Measurements from ENCODE around the gene SLC39A6. TPM values are rescaled to one million over a fixed set of nuclear protein-coding genes. Genes with fewer than 3 reads are reported as not detected.

The SLC39A6 gene
- 30.6 and 41.7 TPM in 2 replicates for total RNA-seq (2016; rRNA removed; fragmentation: Illumina TruSeq; extraction: Trizol)
- 4.5 and 4.8 TPM in 2 replicates for total RNA-seq (2016; cell fraction: cytosol; rRNA removed; fragmentation: Illumina TruSeq; extraction: Trizol; ENCODE audit: low read depth)
- total RNA-seq (2016; cell fraction: insoluble cytoplasmic fraction; rRNA removed; fragmentation: Illumina TruSeq; extraction: Trizol) = 30.1 and 41.9 TPM in 2 replicates
- total RNA-seq (2016; cell fraction: membrane; rRNA removed; fragmentation: Illumina TruSeq; extraction: Trizol) = 15.0 and 16.1 TPM in 2 replicates
- total RNA-seq (2016; cell fraction: nucleus; rRNA removed; fragmentation: Illumina TruSeq; extraction: Trizol) = 43.0 and 47.6 TPM in 2 replicates
- 53.5 and 59.2 TPM in 2 replicates for polyA plus RNA-seq (2011; rRNA removed)
- 39.3 and 51.6 TPM in 2 replicates for polyA plus RNA-seq (2011; cell fraction: cytosol; rRNA removed)
- 21.3 and 24.4 TPM in 2 replicates for polyA plus RNA-seq (2011; cell fraction: nucleus; rRNA removed)
- 27.8 and 30.5 TPM in 2 replicates for polyA plus RNA-seq (2012)
- 2.1 and 2.7 TPM in 2 replicates for polyA plus RNA-seq (2016; cell fraction: cytosol; fragmentation: Illumina TruSeq; extraction: Trizol; ENCODE audit: low read depth)
- polyA plus RNA-seq (2016; cell fraction: insoluble cytoplasmic fraction; fragmentation: Illumina TruSeq; extraction: Trizol; ENCODE audit: low read depth) = 21.0 and 25.3 TPM in 2 replicates
- 6.7 and 7.1 TPM in 2 replicates for polyA plus RNA-seq (2016; cell fraction: membrane; fragmentation: Illumina TruSeq; extraction: Trizol; ENCODE audit: low read depth)
- polyA plus RNA-seq (2016; cell fraction: nucleus; fragmentation: Illumina TruSeq; extraction: Trizol; ENCODE audit: insufficient read depth, low read depth) = 40.3 and 40.6 TPM in 2 replicates
- 47.6 and 205 TPM in 2 replicates for polyA minus RNA-seq (2011; rRNA and poly(A)+ RNA removed; ENCODE audit: low replicate concordance)
- 21.0 and 24.8 TPM in 2 replicates for polyA minus RNA-seq (2011; cell fraction: cytosol; rRNA and poly(A)+ RNA removed)
- 22.9 and 37.0 TPM in 2 replicates for polyA minus RNA-seq (2011; cell fraction: nucleus; rRNA and poly(A)+ RNA removed)
- Bru-seq, nascent RNA = percentile 73 among the genes with signal in this experiment
- BruChase-seq, experiment 1, labeled RNA remaining after a 6-hour chase = percentile 87 among the genes with signal in this experiment
- percentile 79 among the genes with signal in this experiment for BruChase-seq, experiment 2, labeled RNA remaining after a 2-hour chase
- long read RNA-seq, experiment 1, transcript SLC39A6-201 (10 exons, 3,543 nt) = major isoform, 14 of 31 reads
- long read RNA-seq, experiment 1, partial matches to known transcripts = 14 of 31 reads
- long read RNA-seq, experiment 1, other reads (novel, unspliced or antisense) = 1 of 31 reads
- long read RNA-seq, experiment 2, transcript SLC39A6-201 (10 exons, 3,543 nt) = major isoform, 8 of 60 reads
- long read RNA-seq, experiment 2, partial matches to known transcripts = 7 of 60 reads
- long read RNA-seq, experiment 2, other reads (novel, unspliced or antisense) = 45 of 60 reads

GRCh38 chr18:36129300-36130038, at the start of gene SLC39A6, which contains the start of gene ELP2:
Gene SLC39A6 (minus strand): TSS chr18:36129340. CDS start chr18:36127007, 2,333 bp downstream.
Gene ELP2 (plus strand): TSS chr18:36129899. CDS start chr18:36129934, 35 bp downstream.
- FAIRE-seq = peak; percentile 71
- Histone ChIP-seq H4K20me1 (ENCODE audit: insufficient read depth, low read length) (peaks cover 33% of the 10 kb centered on the region), H3K9ac (ENCODE audit: insufficient read depth, low read depth, low read length) (peak within 1 kb of the TSS; percentile 98), H3K4me2 (ENCODE audit: low read depth, low read length) (peak within 1 kb of the TSS; percentile 81), H3K27ac (ENCODE audit: extremely low read length, insufficient read depth, low read length) (peak within 1 kb of the TSS; percentile 98), H3K4me3 (replicated peaks in 1 of 3; ENCODE audit: insufficient read depth in 1 of 3, low read depth in 2 of 3, low read length in 3 of 3) (peak within 1 kb of the TSS; percentile 83 to 87 (median 87)), H2AFZ (ENCODE audit: low read length) (no peak within 1 kb of the TSS), H3K27me3 (ENCODE audit: control insufficient read depth in 1 of 2, insufficient read depth in 2 of 2, low read length in 2 of 2) (no peaks in the 10 kb centered on the region; a peak in 1 of 5 replicates), H3K4me1 (ENCODE audit: insufficient read depth, low read length) (peaks cover 56% of the 10 kb centered on the region), H3K36me3 (replicated peaks in 1 of 2; ENCODE audit: control insufficient read depth in 1 of 2, insufficient read depth in 2 of 2, low read length in 2 of 2) (peaks cover 0 to 12% of the 10 kb centered on the region in 2 experiments; a peak in 3 of 5 replicates), H3K79me2 (ENCODE audit: insufficient read depth, low read length) (peaks cover 61% of the 10 kb centered on the region), H3K9me3 (ENCODE audit: low read length) (no peaks in the 10 kb centered on the region)
- WGBS (ENCODE audit: low lambda C conversion rate) = 0% methylated on average over 8 of the region's 69 CpGs
- ChIA-PET POLR2A (interaction anchor here (0.8 to 4.7 kb wide), 7 partner anchors 10 to 126 kb away, joined by 3 to 42 read pairs (median 4); partner anchors contain the start of gene MOCOS), CTCF (ENCODE audit: low intra/inter-chr PET ratio, low total read pairs) (no interaction called here)
- intact Hi-C loops (cut with micrococcal nuclease; ENCODE audit: unreplicated experiment) (loop anchor here (2.0 kb wide), 1 partner anchor 59 kb away; no protein-coding TSS in a partner anchor), in situ Hi-C loops (cut with HindIII; ENCODE audit: extremely low pct_ligation_motif_present, low pct_unique_long_range_greater_than_20kb) (no loop called here)
- ATAC-seq = peak; percentile 95
- peak; percentile 91 for DNase-seq (ENCODE audit: low spot score)
- BruUV-seq (replicated peaks) = no TSS peak
- TF ChIP-seq ZSCAN25 (CRISPR knock-in tag; IDR thresholded peaks at IDR 0.05) = no peak; the same call in 1 of the 2 replicates
- TF ChIP-seq RFX1 (IDR thresholded peaks at IDR 0.05) = no peak
- peak; percentile 47; the same call in 1 of the 2 replicates for TF ChIP-seq POGZ (CRISPR knock-in tag; IDR thresholded peaks at IDR 0.05)
- peak; percentile 85 for TF ChIP-seq THAP11 (CRISPR knock-in tag; IDR thresholded peaks at IDR 0.05)
- no peak for TF ChIP-seq PHF5A (CRISPR knock-in tag; IDR thresholded peaks at IDR 0.05; ENCODE audit: low read depth, unreplicated experiment)
- TF ChIP-seq ZNF512B (CRISPR knock-in tag; IDR thresholded peaks at IDR 0.05; ENCODE audit: borderline replicate concordance) = no peak
- TF ChIP-seq MAF1 (CRISPR knock-in tag; IDR thresholded peaks at IDR 0.05; ENCODE audit: borderline replicate concordance) = 0 out of 2 replicates have a peak, but pooled peaks have one; percentile 85
- TF ChIP-seq NFIB (CRISPR knock-in tag; IDR thresholded peaks at IDR 0.05; ENCODE audit: borderline replicate concordance) = no peak
- no peak for TF ChIP-seq ZNF382 (CRISPR knock-in tag; IDR thresholded peaks at IDR 0.05; ENCODE audit: borderline replicate concordance)
- TF ChIP-seq NR2F1 (CRISPR knock-in tag; IDR thresholded peaks at IDR 0.05) = no peak; a peak in 1 of 4 replicates
- 0 out of 2 replicates have a peak, but pooled peaks have one; percentile 16 for TF ChIP-seq ELK4 (CRISPR knock-in tag; IDR thresholded peaks at IDR 0.05; ENCODE audit: borderline replicate concordance)
- TF ChIP-seq KAT7 (CRISPR knock-in tag; IDR thresholded peaks at IDR 0.05; ENCODE audit: borderline replicate concordance) = peak; percentile 77
